Measurements from ENCODE around the gene SPTBN4. TPM values are rescaled to one million over a fixed set of nuclear protein-coding genes. Genes with fewer than 3 reads are reported as not detected.
"Not testable (repeated sequence)": the region's sequence is repeated elsewhere in the genome, so short reads cannot be mapped to it uniquely, and the experiment has no call there.

SPTBN4 gene
- total and polyA plus RNA-seq, 4 donors, result 0.58 to 0.80 (median 0.72) TPM

DNA sequence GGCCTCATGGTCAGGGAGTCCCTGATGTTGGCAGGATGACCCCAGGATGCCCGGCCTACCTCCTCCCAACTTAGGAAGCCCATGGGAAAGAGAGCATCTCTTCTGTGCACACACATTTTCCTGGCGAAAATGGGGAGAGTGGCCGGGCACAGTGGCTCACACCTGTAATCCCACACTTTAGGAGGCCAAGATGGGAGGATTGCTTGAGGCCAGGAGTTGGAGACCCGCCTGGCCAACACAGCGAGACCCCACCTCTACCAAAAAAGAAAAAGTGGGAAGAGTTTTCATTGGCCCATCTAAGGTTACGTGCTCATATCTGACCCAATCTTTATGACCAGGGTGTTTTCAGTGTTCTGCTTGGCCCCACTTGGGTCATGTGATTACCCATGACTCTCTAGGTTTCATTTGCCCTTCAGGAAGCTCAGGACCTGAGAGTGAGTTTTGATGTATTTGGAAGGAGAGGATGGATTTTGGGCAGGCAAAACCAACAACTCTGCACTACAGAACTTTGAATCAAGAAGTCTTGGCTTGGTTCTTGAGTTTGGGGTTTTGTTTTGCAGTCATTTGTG is 76.3 kb downstream of the SPTBN4 start:
- DNase-seq (no peak), ATAC-seq (ENCODE audit: insufficient read depth, low FRiP score) (no peak)
- Histone ChIP-seq H3K4me3 (no peak overlapping the region), H3K36me3 (ENCODE audit: control insufficient read depth in 4 of 4, insufficient read depth in 4 of 4, low read length in 4 of 4) (no peaks in the 10 kb centered on the region), H3K9me3 (ENCODE audit: control insufficient read depth in 4 of 4, insufficient read depth in 3 of 4, low read length in 3 of 4) (peaks cover 0 to 3% (median 0%) of the 10 kb centered on the region in 4 donors), H3K4me1 (ENCODE audit: control insufficient read depth in 5 of 5, insufficient read depth in 5 of 5, low read length in 5 of 5) (peaks cover 0 to 29% (median 0%) of the 10 kb centered on the region in 5 donors), H3K27me3 (ENCODE audit: control insufficient read depth in 3 of 3, insufficient read depth in 3 of 3, low read length in 2 of 3) (peaks cover 0 to 2% (median 0%) of the 10 kb centered on the region in 3 donors), H3K27ac (ENCODE audit: low read depth in 1 of 2, low read length in 1 of 2) (no peak overlapping the region), H3K9ac (ENCODE audit: insufficient read depth in 1 of 2, low read length in 2 of 2) (no peak overlapping the region)
- 95 to 96% methylated on average over 6 of the region's 6 CpGs for WGBS, 2 donors
- TF ChIP-seq, protein P1, sequence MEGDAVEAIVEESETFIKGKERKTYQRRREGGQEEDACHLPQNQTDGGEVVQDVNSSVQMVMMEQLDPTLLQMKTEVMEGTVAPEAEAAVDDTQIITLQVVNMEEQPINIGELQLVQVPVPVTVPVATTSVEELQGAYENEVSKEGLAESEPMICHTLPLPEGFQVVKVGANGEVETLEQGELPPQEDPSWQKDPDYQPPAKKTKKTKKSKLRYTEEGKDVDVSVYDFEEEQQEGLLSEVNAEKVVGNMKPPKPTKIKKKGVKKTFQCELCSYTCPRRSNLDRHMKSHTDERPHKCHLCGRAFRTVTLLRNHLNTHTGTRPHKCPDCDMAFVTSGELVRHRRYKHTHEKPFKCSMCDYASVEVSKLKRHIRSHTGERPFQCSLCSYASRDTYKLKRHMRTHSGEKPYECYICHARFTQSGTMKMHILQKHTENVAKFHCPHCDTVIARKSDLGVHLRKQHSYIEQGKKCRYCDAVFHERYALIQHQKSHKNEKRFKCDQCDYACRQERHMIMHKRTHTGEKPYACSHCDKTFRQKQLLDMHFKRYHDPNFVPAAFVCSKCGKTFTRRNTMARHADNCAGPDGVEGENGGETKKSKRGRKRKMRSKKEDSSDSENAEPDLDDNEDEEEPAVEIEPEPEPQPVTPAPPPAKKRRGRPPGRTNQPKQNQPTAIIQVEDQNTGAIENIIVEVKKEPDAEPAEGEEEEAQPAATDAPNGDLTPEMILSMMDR (IDR thresholded peaks at IDR 0.05; ENCODE audit: control extremely low read depth, extremely low read depth), result no peak

DNA sequence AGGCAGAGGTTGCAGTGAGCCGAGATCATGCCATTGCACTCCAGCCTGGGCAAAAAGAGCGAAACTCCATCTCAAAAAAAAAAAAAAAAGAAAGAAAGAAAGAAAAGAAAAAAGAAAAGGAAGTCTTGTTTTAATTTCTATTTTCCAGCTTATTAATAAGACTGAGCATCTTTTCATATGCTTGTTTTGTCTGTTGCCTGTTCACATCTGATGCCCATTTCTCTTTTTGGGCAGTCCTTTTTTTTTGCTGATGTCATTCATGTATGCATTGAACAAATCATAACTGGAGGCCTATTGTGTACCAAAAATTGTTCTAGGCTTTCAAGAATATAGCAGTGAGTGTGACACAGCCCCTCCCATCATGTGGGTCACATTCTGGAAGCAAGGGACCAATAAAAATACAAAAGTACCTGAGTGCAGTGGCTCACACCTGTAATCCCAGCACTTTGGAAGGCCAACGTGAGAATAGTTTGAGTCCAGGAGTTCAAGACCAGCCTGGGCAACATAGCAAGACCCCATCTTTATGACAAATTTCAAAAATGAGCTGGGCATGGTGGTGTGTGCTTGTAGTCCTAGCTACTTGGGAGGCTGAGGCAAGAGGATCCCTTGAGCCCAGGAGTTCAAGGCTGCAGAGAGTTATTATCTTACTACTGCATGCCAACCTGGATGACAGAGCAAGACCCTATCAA is 79.5 kb downstream of the SPTBN4 start:
- WGBS, 2 donors, result 78 to 83% methylated on average over 3 of the region's 3 CpGs
- H3K27ac ChIP-seq (ENCODE audit: low read depth in 1 of 2, low read length in 1 of 2); H3K9ac ChIP-seq (ENCODE audit: insufficient read depth in 1 of 2, low read length in 2 of 2); H3K36me3 ChIP-seq (ENCODE audit: control insufficient read depth in 4 of 4, insufficient read depth in 4 of 4, low read length in 4 of 4); H3K9me3 ChIP-seq (ENCODE audit: control insufficient read depth in 4 of 4, insufficient read depth in 3 of 4, low read length in 3 of 4); H3K4me3 ChIP-seq; DNase-seq; ATAC-seq (ENCODE audit: insufficient read depth, low FRiP score): not testable (repeated sequence)
- H3K27me3 ChIP-seq (ENCODE audit: control insufficient read depth in 3 of 3, insufficient read depth in 3 of 3, low read length in 2 of 3), result peaks cover 0 to 11% (median 0%) of the 10 kb centered on the region in 3 donors
- peaks cover 0 to 24% (median 2%) of the 10 kb centered on the region in 5 donors for H3K4me1 ChIP-seq (ENCODE audit: control insufficient read depth in 5 of 5, insufficient read depth in 5 of 5, low read length in 5 of 5)

DNA sequence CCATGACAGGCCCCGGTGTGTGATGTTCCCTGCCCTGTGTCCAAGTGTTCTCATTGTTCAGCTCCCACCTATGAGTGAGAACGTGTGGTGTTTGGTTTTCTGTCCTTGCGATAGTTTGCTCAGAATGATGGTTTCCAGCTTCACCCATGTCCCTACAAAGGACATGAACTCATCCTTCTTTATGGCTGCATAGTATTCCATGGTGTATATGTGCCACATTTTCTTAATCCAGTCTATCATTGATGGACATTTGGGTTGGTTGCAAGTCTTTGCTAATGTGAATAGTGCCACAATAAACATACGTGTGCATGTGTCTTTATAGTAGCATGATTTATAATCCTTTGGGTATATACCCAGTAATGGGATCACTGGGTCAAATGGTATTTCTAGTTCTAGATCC is 80.4 kb downstream of the SPTBN4 start:
- not testable (repeated sequence) for H3K9me3 ChIP-seq (ENCODE audit: control insufficient read depth in 4 of 4, insufficient read depth in 3 of 4, low read length in 3 of 4); DNase-seq; H3K4me3 ChIP-seq; H3K27ac ChIP-seq (ENCODE audit: low read depth in 1 of 2, low read length in 1 of 2); H3K9ac ChIP-seq (ENCODE audit: insufficient read depth in 1 of 2, low read length in 2 of 2); H3K36me3 ChIP-seq (ENCODE audit: control insufficient read depth in 4 of 4, insufficient read depth in 4 of 4, low read length in 4 of 4); ATAC-seq (ENCODE audit: insufficient read depth, low FRiP score)
- Histone ChIP-seq H3K4me1 (ENCODE audit: control insufficient read depth in 5 of 5, insufficient read depth in 5 of 5, low read length in 5 of 5) (peaks cover 0 to 17% (median 2%) of the 10 kb centered on the region in 5 donors), H3K27me3 (ENCODE audit: control insufficient read depth in 3 of 3, insufficient read depth in 3 of 3, low read length in 2 of 3) (peaks cover 0 to 11% (median 0%) of the 10 kb centered on the region in 3 donors)
- 82 to 83% methylated on average over 4 of the region's 4 CpGs for WGBS, 2 donors

DNA sequence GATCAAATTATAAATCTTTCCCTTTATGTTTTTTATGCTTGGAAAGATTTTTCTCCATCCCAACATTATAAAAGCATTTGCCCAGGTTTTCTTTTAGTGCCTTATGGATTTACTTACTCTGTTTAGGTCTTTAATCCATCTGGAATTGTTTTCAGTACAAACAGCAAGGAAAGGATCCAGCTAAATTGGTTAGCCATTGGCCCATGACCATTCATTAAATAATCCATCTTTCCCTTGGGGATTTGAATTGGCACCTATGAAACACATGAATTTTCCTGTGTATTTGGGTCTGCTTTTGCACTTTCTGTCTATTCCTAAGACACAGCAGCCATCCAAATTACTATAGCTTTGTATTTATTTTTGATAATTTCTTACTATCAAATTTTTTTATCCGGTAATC is 81.0 kb downstream of the SPTBN4 start:
- H3K9me3 ChIP-seq (ENCODE audit: control insufficient read depth in 4 of 4, insufficient read depth in 3 of 4, low read length in 3 of 4), result peaks cover 0 to 3% (median 0%) of the 10 kb centered on the region in 4 donors
- H3K27me3 ChIP-seq (ENCODE audit: control insufficient read depth in 3 of 3, insufficient read depth in 3 of 3, low read length in 2 of 3), result peaks cover 0 to 14% (median 3%) of the 10 kb centered on the region in 3 donors
- H3K36me3 ChIP-seq (ENCODE audit: control insufficient read depth in 4 of 4, insufficient read depth in 4 of 4, low read length in 4 of 4), result no peaks in the 10 kb centered on the region
- TF ChIP-seq, protein P1 (IDR thresholded peaks at IDR 0.05; ENCODE audit: control extremely low read depth, extremely low read depth), result no peak
- DNase-seq (no peak), ATAC-seq (ENCODE audit: insufficient read depth, low FRiP score) (no peak)
- peaks cover 0 to 12% (median 0%) of the 10 kb centered on the region in 5 donors for H3K4me1 ChIP-seq (ENCODE audit: control insufficient read depth in 5 of 5, insufficient read depth in 5 of 5, low read length in 5 of 5)
- no peak overlapping the region for H3K27ac ChIP-seq (ENCODE audit: low read depth in 1 of 2, low read length in 1 of 2)
- no peak overlapping the region for H3K9ac ChIP-seq (ENCODE audit: insufficient read depth in 1 of 2, low read length in 2 of 2)
- 85 to 100% methylated on average over 1 of the region's 1 CpG for WGBS, 2 donors
- H3K4me3 ChIP-seq, result no peak overlapping the region
